Ovary (tissue), 9 donors: Measurements from ENCODE around the gene HECTD4. TPM values are rescaled to one million over a fixed set of nuclear protein-coding genes. Genes with fewer than 3 reads are reported as not detected.
"Not testable (repeated sequence)": the region's sequence is repeated elsewhere in the genome, so short reads cannot be mapped to it uniquely, and the experiment has no call there.

Source experiments
- DNase-seq, 5 donors: peaks; one replicate each; pipeline ENCODE4 v3.0.0-alpha.2; 2019 to 2020
- H3K27ac ChIP-seq, 2 donors: fragments of 200-600 bp; one replicate each; pipeline versions ENCODE4 v1.5.1 to v1.8.0; 2019 to 2022
- H3K27me3 ChIP-seq: fragments of 200-600 bp; one replicate; pipeline ENCODE4 v1.8.0; 2022
- H3K36me3 ChIP-seq: fragments of 200-600 bp; sonication (generic); one replicate; pipeline ENCODE4 v1.5.1; 2019
- H3K4me1 ChIP-seq: one replicate; pipeline ENCODE4 v1.8.1; 2013; ENCODE audit warnings: mild to moderate bottlenecking, moderate library complexity; ENCODE audit not compliant: insufficient read depth
- H3K4me3 ChIP-seq: fragments of 200-600 bp; sonication (generic); one replicate; pipeline ENCODE4 v1.5.1; 2017
- H3K9me3 ChIP-seq, 2 donors: fragments of 200-600 bp in 1 of 2; sonication (generic) in 1 of 2; one replicate each; pipeline versions ENCODE4 v1.5.1 to v1.8.1; 2013 to 2019; ENCODE audit warnings: mild to moderate bottlenecking in 1 of 2, moderate library complexity in 1 of 2
- EP300 ChIP-seq: sonication (generic); formaldehyde crosslinking; IDR thresholded peaks from one replicate; pipeline ENCODE4 v1.6.1; 2017; ENCODE audit warnings: antibody characterized with exemption
- POLR2A ChIP-seq: fragments of 450-650 bp; IDR thresholded peaks from one replicate; pipeline ENCODE4 v1.6.1; 2017; ENCODE audit warnings: antibody characterized with exemption, mild to moderate bottlenecking, moderate library complexity
- WGBS, 3 donors: extraction: QIAGEN DNeasy Blood & Tissue Kit in 1 of 3; methylation state at CpG; one replicate each; pipeline versions ENCODE4 v1.1.5 to v1.1.7; 2013 to 2017; 5-methylcytosine and 5-hydroxymethylcytosine counted together
- intact Hi-C, 4 donors: fragments of 100-400 bp; cut with DNase I; formaldehyde crosslinking; loops; one replicate each; pipeline versions ENCODE4 v1.11.0 to v1.15.1; 2022 to 2023
- polyA plus RNA-seq, 2 donors: library from polyadenylated mRNA; stranded (reverse); fragments of 200-250 nt in 1 of 2; fragments of 350-450 nt in 1 of 2; fragmentation: Illumina TruSeq in 1 of 2; extraction: RNeasy Lipid Tissue Mini Kit (QIAGEN cat#74804) in 1 of 2; gene quantifications; one replicate each; pipeline ENCODE4 v1.2.3, GENCODE V29; 2013 to 2014
- total RNA-seq, 7 donors: library from RNA; depleted of rRNA in 2 of 7; stranded (reverse); fragments of >200 nt in 2 of 7; fragmentation: NEBNext Ultra II Directional in 3 of 7; extraction: Animal tissue kit (Norgen Biotek cat#: 25700) in 3 of 7; gene quantifications; one replicate each; pipeline versions ENCODE4 v1.1.0 to v1.2.4, GENCODE V29; 2016 to 2023
- TF ChIP-seq, protein P1 (sequence below), 3 donors: fragments of 450-650 bp in 2 of 3; fragments of 200-600 bp in 1 of 3; IDR thresholded peaks; one replicate each; pipeline versions ENCODE4 v1.5.1 to v1.8.0; 2016 to 2022; ENCODE audit warnings: antibody characterized with exemption in 3 of 3, mild to moderate bottlenecking in 1 of 3
- donor health status: DM: no; HTN: no; CAD: no; lungs with moderate emphysema.
- donor health status: DM: no; HTN: no; CAD: no.
- donor health status: Bipolar disorder and iron deficiency.
- donor health status: DM: yes; HTN: yes; CAD: no.
- donor health status: DM: no; HTN: no; CAD: no.
- donor health status: DM: yes; HTN: yes; CAD: no.

Gene HECTD4
- total and polyA plus RNA-seq, 9 donors: 12.3 to 47.3 (median 34.9) TPM

DNA sequence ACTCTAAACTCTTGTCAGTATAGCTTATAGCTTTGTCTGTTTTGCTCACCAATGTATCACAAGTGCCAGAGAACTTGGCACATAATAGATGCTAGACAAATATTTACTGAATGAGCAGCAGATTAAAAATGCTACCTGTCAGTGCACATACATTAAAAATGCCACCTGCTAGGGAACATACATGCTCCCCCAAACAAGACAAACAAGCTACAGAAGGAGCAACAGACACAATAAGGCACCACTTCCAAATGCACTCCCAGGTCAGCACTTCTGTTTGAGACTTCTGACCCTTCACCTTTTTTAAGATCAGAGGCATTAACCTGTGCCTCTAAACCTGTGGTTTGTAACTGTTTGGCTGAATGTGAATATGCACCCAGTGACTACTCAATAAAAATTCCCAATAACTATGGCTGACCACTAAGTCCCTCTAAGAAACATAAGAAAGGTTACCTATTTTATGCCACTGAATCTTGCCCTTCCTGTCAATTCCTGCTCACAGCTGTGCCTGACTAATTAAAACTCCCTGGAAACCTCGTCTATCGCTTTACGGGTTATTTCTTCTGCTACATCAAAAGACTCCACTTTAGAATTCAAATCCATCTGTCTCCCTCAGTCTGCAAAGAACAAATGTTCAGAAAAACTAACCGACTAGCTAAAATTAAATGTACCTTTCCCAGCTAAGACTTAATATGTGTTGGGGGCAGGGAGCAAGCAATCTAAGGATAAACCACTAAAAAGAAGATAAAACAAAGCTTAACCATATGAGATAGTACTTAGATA lies 41.0 kb downstream of the HECTD4 start:
- TF ChIP-seq, protein P1, sequence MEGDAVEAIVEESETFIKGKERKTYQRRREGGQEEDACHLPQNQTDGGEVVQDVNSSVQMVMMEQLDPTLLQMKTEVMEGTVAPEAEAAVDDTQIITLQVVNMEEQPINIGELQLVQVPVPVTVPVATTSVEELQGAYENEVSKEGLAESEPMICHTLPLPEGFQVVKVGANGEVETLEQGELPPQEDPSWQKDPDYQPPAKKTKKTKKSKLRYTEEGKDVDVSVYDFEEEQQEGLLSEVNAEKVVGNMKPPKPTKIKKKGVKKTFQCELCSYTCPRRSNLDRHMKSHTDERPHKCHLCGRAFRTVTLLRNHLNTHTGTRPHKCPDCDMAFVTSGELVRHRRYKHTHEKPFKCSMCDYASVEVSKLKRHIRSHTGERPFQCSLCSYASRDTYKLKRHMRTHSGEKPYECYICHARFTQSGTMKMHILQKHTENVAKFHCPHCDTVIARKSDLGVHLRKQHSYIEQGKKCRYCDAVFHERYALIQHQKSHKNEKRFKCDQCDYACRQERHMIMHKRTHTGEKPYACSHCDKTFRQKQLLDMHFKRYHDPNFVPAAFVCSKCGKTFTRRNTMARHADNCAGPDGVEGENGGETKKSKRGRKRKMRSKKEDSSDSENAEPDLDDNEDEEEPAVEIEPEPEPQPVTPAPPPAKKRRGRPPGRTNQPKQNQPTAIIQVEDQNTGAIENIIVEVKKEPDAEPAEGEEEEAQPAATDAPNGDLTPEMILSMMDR (IDR thresholded peaks at IDR 0.05): no peak
- no peak for TF ChIP-seq EP300
- TF ChIP-seq POLR2A: no peak
- H3K27ac ChIP-seq: no peak overlapping the region
- H3K4me1 ChIP-seq: peaks cover 2% of the 10 kb centered on the region
- DNase-seq: no peak
- no peak overlapping the region for H3K4me3 ChIP-seq
- no peaks in the 10 kb centered on the region for H3K9me3 ChIP-seq
- no peaks in the 10 kb centered on the region for H3K27me3 ChIP-seq
- no peaks in the 10 kb centered on the region for H3K36me3 ChIP-seq
- intact Hi-C loops: no loop called here
- WGBS, 3 donors: 73 to 81% (median 73%) methylated on average over 4 of the region's 4 CpGs

GRCh38 chr12:112340230-112340629 lies 42.0 kb downstream of the HECTD4 start:
- H3K27me3 ChIP-seq: no peaks in the 10 kb centered on the region
- WGBS, 3 donors: 73 to 85% (median 82%) methylated on average over 3 of the region's 3 CpGs
- DNase-seq: no peak
- intact Hi-C loops: no loop called here
- no peak overlapping the region for H3K27ac ChIP-seq
- H3K4me1 ChIP-seq: peaks cover 2% of the 10 kb centered on the region
- no peaks in the 10 kb centered on the region for H3K36me3 ChIP-seq
- no peaks in the 10 kb centered on the region for H3K9me3 ChIP-seq
- TF ChIP-seq POLR2A (no peak), EP300 (no peak)
- TF ChIP-seq, protein P1 (IDR thresholded peaks at IDR 0.05): no peak
- no peak overlapping the region for H3K4me3 ChIP-seq

- intact Hi-C loops, H3K27ac ChIP-seq, H3K36me3 ChIP-seq, H3K4me1 ChIP-seq, H3K27me3 ChIP-seq, H3K9me3 ChIP-seq, H3K4me3 ChIP-seq, DNase-seq: not testable (repeated sequence)
- WGBS, 3 donors: 94 to 100% (median 97%) methylated on average over 1 of the region's 1 CpG
Observed at GRCh38 chr12:112334999-112335398, 47.2 kb downstream of the HECTD4 start.

- H3K4me1 ChIP-seq: no peaks in the 10 kb centered on the region
- intact Hi-C loops: no loop called here
- DNase-seq: no peak
- no peak overlapping the region for H3K27ac ChIP-seq
- no peak overlapping the region for H3K4me3 ChIP-seq
- no peaks in the 10 kb centered on the region for H3K9me3 ChIP-seq
- no peaks in the 10 kb centered on the region for H3K36me3 ChIP-seq
- WGBS, 3 donors: 65 to 77% (median 70%) methylated on average over 3 of the region's 3 CpGs
- no peaks in the 10 kb centered on the region for H3K27me3 ChIP-seq
- TF ChIP-seq POLR2A: no peak
- TF ChIP-seq, protein P1 (IDR thresholded peaks at IDR 0.05): no peak
Observed at GRCh38 chr12:112333019-112333418, 49.2 kb downstream of the HECTD4 start.

GRCh38 chr12:112331886-112332285 lies 50.3 kb downstream of the HECTD4 start:
- intact Hi-C loops: no loop called here
- no peak for DNase-seq
- Histone ChIP-seq H3K36me3 (no peaks in the 10 kb centered on the region), H3K27ac (no peak overlapping the region), H3K9me3 (no peaks in the 10 kb centered on the region), H3K27me3 (no peaks in the 10 kb centered on the region), H3K4me1 (no peaks in the 10 kb centered on the region), H3K4me3 (no peak overlapping the region)
- 94 to 96% (median 94%) methylated on average over 4 of the region's 4 CpGs for WGBS, 3 donors
- TF ChIP-seq EP300 (no peak), POLR2A (no peak)
- TF ChIP-seq, protein P1 (IDR thresholded peaks at IDR 0.05): no peak
